Stimulated activated CD8-positive, alpha-beta memory T cell treated with anti-CD3 and anti-CD28 coated beads, Interleukin-4, amount 100 ng/mL, for 48 hours (primary cell): Measurements from ENCODE around the gene HEBP1.

Source experiments
- DNase-seq: peaks from one replicate; pipeline ENCODE4 v3.0.0-alpha.2; 2020

HEBP1 gene

DNA sequence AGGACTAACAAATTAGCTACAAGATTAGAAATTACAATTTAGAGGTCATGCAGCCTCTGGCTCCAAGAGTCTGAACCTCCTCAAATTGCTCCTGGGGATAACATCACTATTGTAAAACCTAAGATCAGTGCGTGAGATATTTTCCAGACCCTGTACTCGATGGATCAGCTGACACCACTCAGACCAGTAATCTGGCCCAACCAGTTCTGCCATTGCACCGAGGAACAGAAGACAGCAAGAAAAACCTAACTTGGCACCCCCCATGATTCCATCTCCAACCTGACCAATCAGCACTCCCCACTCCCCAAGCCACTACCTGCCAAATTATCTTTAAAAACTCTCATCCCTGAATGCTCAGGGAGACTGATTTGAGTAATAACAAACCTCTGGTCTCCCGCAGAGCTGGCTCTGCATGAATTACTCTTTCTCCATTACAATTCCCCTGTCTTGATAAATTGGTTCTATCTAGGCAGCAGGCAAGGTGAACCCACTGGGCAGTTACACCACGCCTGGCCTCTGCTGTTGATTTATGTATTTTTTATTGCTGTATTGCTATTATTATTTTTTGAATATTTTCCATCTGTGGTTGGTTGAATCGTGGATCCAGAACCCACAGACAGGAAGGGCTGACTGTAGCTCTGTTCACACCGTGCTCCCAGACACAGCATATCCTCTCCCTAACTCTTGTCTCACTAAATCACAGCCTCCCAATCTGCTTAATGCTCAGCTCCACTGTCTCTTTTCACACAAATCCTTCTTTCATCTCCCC, 9.2 kb downstream of the HEBP1 start:
- DNase-seq = no peak

DNA sequence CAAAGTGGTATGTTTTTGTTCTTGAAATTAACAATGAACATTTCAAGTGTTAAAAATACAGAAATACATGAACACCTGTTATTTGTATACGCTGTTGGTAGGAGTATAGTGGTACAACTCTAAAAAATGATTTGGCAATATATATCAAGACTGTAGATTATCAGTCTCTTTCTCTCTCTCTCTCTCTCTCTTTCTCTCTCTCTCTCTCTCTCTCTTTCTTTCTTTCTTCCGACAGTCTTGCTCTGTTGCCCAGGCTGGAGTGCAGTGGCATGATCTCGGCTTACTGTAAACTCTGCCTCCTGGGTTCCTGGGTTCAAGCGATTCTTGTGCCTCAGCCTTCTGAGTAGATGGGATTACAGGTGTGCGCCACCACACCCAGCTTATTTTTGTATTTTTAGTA, 12.6 kb downstream of the HEBP1 start:
- no peak for DNase-seq

DNA sequence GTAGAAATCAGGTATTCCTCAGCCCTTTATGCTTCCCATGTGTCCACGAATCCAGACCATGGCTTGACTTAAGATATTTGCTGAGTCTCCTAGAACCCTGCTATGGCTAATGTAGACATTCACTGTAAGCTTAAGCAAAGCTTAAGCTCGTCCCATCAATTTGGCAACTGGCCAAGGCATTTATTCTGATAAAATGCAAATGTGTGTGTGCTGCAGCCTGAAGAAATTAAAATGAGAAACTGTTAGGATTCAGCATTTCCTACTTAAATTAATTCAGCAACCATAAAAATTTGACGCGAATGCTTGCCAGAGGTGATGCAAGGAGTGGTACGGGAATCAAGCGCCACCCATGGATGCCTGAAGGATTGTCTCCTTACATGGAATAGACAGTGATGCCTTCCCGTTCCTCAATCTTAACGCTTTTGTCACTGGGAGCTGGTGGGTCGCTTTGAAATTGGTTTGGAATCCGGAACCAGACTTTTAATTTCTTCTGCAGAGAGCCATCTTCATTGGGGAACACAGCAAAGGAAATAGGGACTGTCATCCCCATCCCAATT, 13.2 kb downstream of the HEBP1 start:
- no peak for DNase-seq

DNA sequence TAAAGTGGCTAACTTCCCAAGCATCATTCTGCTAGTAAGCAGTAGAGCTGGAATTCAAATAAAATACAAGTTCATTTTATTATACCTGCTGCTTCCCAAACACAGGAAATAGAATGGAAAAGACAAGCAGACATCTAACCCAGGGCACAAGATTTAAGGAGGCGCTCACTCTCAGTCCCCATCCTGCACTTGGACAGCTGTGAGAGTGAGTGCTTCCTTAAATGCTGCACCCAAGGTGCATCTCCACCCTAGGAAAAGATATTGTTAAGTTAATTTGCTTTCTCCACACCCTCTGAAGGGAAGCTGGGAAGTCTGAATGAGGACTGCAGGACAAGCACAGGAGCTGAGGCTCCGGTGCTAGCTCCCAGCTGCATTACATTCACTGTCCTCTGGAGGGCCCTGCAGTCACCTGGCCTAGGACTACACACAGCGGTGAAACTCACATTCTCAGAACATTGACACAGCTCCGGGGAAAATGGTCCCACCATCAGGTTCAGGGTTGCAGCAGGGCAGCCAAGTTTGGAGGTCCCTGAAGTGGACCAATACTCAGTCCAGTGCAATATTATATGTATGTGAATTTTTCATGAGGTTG, 14.2 kb downstream of the HEBP1 start:
- DNase-seq = peak; percentile 34

GRCh38 chr12:12984149-12984548, 15.9 kb downstream of the HEBP1 start:
- no peak for DNase-seq

DNA sequence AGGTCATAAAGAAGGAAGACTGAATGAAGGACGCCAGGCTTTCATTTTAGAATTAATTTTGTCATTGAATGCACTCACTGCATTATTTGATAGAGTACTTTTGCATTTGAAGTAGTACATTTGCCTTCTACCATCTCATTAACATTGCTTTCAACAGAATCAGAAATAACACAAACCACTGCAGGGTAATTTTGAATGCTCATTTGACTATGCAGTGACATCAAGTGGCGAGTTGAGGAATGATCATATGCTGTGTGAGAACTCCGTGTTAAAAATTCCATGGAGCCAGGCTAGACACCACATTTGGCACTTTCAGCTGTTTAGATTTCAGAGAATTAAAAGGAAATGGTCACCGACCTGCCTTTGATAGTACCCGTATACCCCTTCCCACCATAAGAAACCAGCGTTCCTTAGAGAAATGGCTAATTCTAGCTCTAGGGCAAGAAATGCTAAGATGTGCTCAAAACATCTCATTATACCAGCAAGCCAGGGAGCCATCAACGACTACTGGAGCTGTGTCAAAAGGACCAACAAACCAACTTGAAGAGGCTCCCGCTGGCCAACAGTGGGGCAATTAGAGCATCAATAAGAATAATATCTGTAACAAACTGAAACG, 16.5 kb downstream of the HEBP1 start:
- no peak for DNase-seq

DNA sequence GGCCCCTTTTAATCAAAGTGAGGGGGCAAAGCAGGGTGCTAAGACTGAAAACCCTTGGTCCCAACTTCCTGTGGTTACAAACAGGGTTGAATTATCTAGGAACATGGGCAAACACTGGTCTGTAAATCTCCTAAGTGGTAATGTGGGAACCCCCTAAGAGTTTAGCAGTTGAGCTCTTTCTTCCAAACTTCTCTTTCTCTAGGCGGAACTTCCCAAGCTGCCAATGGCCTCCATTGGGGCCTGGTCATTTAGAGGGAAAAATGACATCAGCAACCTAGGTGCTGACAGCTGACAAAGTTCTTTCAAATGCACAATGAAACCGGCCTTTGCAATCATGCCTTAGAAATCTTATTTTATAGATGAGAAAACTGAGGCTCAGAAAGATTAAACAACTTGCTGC, 17.7 kb downstream of the HEBP1 start:
- DNase-seq = no peak

- DNase-seq = no peak
These were observed 20.3 kb downstream of the HEBP1 start for GRCh38 chr12:12979731-12980259.

DNA sequence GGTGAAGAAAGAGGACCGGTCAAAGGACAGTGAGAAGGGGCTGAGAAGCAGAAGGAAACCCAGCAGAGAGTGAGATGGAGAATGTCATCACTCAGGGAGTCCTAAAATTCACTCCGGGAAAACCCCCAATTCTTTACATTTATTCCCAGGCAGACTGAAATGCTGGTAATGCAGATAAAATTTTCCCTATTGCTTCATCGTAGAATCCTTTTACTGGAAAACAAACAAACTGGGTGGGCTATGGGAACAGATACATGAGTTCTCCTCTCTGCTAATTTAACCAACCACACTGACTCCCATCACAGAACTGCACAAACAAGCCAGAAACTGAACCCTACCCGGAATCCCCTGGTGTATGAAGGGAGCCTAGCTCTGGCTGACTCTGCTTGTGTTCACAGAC, 20.9 kb downstream of the HEBP1 start:
- no peak for DNase-seq

GRCh38 chr12:12977231-12977630, 22.8 kb downstream of the HEBP1 start:
- DNase-seq = no peak

- no peak for DNase-seq
These were observed 23.7 kb downstream of the HEBP1 start for GRCh38 chr12:12976366-12976765.

GRCh38 chr12:12975322-12976077, 24.6 kb downstream of the HEBP1 start:
- no peak for DNase-seq

DNA sequence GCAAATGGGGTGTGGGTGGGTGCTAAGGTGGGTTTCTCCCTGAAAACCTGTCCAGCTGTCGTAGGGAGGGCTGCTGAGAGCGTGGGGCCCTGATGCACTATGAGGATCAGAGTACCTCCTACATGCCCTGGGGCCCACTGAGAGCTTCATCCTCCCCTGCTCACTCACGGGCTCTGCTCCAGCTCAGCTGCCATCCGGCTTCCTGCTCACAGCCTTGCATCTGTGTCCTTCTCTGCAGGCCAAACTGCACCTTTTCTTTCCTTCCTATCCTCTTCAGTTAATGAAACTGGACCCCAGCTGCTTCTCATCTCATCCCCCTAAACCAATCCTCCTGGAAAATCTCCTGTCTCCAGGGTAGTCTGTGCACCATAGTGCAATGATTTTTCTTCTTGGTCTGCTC, 25.9 kb downstream of the HEBP1 start:
- DNase-seq = no peak

DNA sequence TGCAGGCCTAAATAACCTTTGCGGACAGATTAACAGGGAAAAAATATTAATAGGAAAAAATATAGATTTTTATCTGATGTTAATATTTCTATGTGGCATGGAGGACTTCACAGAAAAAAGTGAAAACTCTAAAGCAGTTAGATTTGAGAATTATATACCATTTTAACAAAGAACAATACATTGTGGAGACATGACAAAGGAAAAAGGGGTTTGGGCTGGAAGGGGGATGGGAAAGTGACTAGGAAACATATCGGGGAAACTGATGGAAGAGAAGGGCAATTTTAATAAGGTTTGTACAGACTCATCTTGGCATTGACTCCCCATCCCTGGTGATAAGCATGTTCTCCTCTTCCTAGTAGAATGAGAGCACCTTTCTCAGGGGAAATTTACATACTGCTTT, 27.0 kb downstream of the HEBP1 start:
- no peak for DNase-seq

DNA sequence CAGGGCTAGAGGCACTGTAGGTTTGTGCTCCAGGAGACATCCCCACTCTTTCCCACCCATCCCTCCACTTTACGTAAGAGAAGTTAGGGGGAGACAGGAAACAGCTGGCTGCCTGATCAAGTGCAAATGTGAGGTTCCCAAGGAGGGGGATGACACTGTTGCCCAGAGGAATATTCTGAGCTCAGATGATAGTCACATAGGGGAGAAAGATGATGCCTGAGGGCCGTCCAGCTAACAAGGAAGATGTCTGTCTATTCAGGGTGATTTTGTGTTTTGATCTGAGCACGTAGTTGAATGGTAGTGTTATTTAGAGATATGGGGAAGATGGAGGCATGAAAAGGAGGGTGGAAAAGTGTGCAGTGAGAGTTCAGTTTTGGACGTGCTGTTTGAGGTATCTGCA, 34.2 kb downstream of the HEBP1 start:
- DNase-seq = no peak

- DNase-seq = no peak
These were observed 35.8 kb downstream of the HEBP1 start for GRCh38 chr12:12964255-12964654.

DNA sequence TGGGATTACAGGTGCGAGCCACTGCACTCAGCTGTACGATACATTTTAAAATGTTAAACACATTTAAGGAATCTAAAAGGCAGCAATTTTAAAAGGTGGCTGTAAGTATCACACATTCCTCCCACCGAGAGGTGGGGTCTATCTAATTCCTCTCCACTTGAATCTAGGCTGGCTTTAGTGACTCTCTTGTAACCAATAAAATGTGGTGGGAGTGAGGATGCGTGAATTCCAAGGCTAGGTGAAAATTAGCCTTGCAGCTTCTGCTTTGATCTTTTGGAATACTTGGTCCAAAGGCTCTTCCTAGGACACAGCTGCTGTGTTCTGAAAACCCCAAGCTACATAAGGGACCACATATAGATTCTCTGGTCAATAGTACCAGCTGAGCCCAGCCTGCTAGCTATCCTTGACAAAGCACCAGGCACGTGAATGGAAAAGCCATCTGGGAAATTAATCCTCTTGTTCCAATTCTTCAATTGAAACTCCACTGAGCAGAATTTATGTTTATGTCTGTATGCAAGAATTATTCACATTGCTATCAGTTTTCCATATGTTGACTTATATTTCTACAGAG, 39.3 kb downstream of the HEBP1 start:
- DNase-seq = no peak

DNA sequence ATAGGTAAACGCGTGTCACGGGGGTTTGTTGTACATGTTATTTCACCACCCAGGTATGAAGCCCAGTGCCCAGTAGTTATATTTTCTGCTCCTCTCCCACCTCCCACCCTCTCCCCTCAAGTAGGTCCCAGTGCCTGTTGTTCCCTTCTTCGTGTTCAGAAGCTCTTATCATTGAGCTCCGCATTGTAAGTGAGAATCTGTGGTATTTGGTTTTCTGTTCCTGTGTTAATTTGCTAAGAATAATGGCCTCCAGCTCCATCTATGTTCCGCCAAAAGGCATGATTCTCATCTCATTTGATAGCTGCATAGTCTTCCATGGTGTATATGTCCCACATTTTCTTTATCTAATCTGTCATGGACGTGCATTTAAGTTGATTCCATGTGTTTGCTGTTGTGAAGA, 41.2 kb downstream of the HEBP1 start:
- no peak for DNase-seq

GRCh38 chr12:12954878-12955625, 45.0 kb downstream of the HEBP1 start:
- no peak for DNase-seq

GRCh38 chr12:12954356-12954755, 45.7 kb downstream of the HEBP1 start:
- DNase-seq = no peak

DNA sequence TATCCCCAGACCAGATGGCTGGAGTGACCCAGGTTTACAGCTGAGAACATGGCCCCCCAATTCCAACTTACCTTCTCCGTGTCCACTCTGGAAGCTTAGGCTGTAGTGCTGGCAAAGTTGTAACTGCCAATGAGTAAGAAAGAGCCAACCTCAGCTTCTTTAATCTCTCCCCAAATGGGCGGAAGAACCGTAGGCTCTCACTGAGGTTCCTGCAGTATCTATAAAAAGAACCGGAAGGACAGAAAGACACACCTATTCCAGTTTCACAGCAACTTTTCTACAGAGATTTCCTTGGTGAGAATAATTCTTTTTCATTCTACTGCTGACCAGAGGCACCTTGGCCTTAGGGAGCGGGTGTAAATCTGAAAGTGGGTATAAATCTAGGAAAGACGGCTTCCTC, 48.0 kb downstream of the HEBP1 start, which contains the start of gene GPRC5D:
Gene GPRC5D, minus strand, starts transcription at position 135 of the 400 bp plus-strand sequence. CDS start 1,786 bp downstream, outside the sequence.
- DNase-seq = no peak

DNA sequence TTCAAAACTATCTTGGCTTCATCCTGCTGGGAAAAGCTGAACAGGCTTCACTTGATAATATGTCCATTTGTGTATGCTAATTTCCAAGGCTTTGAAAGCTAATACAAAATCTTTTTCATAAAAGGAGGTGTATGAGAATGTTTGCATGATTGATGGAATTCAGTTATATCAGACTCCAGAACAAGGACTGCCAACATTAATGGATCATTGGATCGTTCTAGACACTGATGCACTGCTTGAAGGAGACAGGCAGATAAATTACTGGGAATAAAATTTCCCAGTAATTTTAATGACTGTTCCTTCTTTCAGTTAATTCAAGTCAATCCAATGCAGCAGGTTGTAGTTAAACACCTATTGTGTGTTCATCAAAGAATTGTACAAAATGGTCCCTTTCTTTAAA, 48.6 kb downstream of the HEBP1 start:
- DNase-seq = no peak
